HG02973 (cell line): Measurements from ENCODE around the gene TEAD4.
"Not testable (repeated sequence)": the region's sequence is repeated elsewhere in the genome, so short reads cannot be mapped to it uniquely, and the experiment has no call there.

Source experiments
- ATAC-seq: cut with Tn5 transposase; IDR thresholded peaks from one replicate; pipeline ENCODE4 v1.9.1; 2021; ENCODE audit warnings: moderate library complexity; ENCODE audit not compliant: unreplicated experiment

The TEAD4 gene

DNA sequence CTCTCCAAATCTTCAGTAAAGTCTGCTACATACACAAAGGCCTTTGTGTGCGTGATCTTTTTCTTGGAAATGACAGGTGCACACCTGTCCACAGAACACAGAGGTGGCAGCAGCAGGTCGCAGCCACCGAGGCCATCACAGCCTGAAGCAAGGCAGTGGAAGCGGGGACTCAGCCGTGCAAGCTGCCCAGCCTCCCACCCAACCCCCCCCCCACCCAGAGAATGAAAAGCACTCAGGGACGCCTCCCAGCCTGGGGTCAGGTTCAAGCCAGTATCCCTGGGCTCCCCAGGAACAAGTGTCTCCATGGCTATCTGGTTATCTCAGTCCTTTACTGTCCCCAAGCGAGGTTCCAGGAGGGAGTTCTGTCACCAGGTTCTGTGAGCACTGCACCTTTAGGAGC, 86.8 kb downstream of the TEAD4 start:
- ATAC-seq = no peak

DNA sequence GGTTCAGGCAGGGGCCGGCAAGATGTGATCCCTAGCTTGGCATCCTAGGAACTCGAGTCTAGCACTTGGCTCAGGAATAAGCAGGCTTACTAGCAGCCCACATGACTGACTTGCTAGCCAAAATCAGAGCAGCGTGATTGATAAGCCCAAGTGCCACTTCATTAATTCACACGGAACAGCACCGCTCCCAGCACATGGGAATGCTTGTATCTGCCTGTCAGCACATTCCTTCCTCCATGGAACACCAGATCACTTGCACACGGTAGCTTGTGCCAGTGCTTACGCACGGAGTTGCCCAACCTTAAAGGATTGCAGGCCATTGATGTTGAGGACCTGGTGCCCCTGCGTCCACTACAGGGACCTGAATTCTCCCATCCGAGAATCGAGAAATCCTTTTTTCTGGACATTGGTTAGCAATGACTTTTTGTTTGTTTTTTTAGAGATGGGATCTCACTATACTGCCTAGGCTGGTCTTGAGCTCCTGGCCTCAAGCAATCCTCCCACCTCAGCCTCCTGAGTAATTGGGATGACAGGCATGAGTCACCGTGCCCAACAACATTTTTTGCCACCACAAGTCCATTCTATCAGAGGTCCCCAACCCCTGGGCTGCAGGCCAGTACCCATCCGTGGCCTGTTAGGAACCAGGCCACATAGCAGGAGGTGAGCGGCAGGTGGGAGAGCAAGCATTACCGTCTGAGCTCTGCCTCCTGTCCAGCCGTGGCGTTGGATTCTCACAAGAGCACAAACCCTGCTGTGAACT, 87.4 kb downstream of the TEAD4 start:
- no peak for ATAC-seq

DNA sequence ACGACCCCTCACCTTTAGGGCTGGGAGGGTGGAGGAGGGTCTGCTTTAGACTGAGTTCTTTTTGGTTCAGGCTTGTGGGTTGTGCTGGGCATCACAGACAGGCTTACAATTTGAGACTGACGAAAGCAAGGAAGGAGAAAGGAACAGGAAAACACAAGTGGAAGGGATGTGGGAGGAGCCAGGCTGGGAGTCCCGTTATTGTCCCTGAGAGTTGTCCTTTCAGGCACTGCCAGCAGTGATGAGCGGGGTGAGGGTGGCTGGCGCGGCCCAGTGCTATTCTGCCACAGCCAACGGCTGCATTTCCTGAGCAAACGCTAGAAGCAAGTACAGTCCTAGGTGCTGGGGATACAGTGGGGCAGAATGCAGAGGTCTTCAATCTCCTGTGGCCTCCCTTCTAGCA, 88.8 kb downstream of the TEAD4 start:
- no peak for ATAC-seq

DNA sequence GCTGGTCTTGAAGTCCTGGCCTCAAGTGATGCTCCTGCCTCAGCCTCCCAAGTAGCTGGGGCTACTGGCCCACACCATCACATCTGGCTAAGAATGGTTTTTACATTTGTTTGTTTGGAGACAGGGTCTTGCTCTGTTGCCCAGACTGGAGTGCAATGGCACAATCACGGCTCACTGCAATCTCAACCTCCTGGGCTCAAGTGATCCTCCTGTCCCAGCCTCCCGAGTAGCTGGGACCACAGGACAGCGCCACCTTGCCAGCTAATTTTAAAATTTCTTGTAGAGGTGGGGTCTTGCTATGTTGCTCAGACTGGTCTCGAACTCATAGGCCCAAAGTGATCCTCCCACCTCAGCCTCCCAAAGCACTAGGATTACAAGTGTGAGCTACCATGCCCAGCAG, 89.3 kb downstream of the TEAD4 start:
- no peak for ATAC-seq

DNA sequence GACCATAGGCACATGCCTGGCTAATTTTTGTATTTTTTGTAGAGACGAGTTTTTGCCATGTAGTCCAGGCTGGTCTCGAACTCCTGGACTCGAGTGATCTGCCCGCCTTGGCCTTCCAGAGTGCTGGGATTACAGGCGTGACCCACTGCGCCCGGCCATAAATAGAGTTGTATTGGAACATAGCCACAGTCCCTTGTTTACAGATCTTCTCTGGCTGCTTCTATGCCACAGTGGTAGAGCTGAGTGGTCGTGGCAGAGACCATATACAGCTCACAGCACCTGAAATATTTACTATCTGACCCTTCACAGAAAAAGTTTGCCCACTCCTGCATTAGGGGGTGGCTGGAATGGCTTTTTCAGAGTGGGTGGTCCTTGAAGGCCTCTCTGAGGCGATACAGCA, 90.0 kb downstream of the TEAD4 start:
- no peak for ATAC-seq

DNA sequence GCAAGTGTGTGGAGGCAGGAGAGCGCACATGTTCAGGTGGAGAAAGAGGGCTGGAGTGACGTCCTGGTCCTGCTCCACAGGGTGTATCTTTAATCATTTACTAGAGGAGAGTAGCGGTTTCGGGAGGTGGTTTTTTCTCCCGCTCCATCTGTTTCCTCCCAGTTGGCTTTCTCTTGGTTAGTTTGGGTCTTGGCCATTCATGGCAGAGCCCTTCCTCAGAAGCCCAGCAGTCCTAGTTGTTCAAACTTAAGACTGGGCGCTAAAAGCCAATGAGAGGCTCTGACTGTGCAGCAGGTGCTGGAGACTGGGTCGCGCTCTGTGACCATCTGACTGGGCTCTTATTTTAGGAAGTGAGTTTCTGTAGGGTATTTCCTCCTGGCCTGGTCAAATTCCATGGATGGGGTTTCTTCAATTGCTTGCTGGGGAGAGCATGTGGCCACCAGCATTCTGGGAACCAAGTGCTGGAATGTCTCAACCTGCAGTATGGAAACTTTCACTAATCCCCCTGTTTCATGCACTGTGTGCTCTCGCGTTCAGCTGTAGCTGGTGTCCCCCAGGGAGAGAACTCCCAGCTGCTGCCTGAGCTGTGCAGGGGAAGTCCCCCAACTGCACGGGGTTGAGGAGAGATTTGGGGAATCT, 90.5 kb downstream of the TEAD4 start:
- no peak for ATAC-seq

DNA sequence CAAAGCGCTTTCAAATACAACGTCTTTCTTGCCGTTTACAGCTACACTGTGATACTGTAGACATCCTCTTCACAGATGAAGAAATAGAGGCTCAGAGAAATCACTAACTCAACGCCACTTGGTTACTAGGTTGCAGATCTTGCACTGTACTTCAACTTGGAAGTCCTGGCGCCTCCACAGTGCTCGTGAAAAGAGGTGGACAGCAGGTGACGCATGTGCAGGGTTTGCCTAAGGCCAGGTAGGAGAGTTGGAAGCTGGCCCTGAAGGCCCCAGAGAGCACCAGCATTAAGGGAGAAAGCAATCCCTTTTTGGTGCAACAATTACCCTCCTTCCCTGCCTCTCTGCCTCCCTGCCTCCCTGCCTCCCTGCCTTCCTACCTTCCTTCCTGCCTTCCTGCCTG, 95.2 kb downstream of the TEAD4 start:
- no peak for ATAC-seq

DNA sequence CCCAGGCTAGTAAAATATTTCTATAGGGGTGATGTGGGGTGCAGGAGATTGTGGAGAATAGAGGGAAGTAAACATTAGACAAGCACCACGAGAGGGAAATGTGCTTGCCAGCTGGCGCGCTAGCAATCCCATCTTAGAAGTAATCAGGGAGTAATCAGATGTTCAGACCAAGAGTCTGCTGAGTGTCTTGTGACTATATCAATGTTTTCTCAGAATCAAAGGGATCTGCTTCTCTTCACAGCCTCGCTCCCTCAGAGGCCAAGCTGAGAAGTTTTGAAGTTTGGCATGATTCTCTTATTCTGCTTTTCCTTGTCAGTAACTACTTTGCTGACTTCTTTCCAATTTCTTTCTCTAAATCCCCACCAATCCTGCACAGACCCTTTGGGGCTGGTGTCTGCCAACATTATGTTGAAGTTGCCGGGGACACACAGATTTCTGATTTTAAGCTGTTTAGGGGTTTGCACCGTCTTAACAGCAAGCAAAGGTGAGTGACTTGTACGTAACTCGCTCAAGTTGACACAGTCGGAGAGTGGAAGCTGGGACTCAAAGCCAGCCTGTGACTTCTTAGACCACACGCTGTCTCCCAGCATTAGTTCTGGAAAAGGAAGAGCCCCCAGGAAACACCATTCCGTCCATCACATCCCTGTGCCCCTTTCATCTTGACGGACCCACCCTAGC, 96.0 kb downstream of the TEAD4 start:
- ATAC-seq = no peak

DNA sequence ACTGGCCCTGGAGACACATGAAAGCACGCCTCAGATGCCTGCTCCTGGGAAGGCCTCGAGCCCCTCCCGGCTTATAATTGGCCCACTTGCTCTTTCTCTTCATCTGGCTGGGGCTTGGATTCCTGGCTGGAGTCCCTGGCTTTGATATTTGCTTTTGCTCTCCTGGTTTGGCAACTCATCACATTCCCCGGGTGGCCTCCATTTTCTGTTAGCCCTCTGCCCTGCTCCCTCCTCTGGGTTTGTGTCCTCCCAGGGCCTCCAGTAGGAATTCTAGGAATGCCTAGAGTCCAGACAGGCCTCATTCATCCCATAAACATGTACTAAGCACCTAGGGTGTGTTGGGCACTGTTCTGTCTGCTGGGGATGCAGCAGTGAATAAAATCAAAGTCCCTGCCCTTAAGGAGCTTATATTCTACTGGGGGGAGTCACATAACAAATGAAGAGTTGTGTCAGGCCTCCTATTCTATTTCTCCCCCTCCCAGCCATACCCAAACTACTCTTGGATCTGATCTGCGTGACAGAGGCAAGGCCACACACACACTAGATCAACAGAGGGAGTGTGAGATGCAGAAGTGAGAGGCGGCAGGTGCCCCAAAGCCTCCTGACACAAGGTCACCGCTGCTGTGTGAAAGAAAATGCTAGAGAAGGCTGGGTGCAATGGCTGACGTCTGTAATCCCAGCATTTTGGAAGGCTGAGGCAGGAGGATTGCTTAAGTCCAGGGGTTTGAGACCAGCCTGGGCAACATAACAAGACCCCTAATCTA, 96.7 kb downstream of the TEAD4 start:
- ATAC-seq = no peak

DNA sequence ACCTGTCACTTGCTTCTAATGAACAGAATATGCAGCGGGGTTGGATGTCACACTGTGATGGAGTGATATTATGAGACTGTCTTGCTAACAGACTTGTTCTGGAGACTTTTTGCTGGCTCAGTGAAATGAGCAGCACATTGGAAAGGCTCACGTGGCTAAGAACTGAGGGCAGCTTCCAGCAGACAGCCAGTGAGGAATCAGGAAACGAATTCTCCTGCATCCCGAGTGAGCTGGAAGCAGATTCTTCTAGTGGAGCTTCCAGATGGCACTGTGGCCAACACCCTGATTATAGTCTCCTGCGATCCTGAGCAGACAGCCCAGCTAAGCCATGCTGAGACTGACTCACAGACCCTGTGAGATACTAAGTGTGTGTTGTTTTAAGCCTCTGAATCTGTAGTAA, 101.9 kb downstream of the TEAD4 start:
- ATAC-seq = no peak

DNA sequence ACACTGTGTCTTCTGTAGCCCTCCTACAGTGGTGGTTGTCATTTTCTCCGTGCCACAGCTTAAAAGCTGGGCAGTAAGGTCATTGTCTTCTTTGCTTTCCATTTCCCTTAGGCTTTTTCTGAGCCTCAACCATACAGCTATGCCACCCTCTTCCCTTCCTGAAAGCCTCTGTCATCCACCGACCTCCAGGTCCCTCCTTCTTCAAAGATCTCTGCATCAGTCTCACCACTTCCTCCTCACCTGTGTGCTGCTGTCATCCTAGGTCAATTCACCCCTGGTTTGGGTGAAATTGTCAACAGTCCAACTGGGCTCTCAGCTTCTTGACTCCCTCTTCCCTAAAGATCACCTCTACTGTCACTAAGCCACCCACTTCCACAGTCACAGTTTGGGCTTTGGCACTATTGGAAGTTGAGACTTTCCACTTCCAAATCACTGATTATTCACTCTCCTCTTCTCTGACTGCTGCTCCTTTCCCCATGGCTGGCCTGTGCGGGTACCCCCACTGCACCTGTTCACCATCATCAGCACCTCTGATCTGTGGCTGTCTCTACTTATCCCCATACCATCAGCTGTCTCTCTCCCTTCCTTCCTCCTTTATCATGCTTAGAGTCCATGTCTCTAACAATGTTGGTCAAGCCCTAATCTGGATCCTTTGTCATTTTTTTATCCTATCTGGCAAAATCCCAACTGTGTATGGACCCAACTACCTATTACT, 102.5 kb downstream of the TEAD4 start:
- ATAC-seq = no peak

DNA sequence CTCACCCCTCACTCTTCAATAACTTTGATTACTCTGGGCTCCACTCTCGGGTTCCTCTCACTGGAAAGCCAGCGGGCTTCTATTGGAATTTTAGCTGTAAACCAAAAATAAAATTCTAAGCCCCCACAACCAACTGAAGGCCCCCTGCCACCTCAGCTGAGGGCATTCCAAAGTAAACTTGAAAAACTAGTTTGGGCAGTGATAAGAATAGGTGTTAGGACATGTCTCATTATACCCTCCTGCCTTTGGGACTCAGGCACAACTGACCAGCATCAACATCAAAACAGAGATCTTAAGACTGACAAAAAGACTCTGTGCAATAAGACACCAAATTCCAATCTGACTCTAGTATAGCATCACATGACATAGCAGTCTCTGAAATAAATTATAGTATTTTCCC, 106.1 kb downstream of the TEAD4 start:
- ATAC-seq = no peak

DNA sequence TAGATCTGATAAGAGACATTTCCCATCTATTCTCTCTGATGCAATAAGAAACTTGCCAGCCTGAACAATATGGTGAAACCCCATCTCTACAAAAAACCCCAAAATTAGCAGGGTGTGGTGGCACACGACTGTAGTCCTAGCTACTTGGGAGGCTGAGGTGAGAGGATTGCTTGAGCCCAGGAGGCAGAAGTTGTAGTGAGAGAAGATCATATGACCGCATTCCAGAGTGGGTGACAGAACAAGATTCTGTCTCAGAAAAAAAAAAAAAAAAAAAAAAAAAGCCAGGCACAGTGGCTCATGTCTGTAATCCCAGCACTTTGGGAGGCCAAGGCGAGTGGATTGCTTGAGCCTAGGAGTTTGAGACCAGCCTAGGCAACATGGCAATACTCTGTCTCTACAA, 106.6 kb downstream of the TEAD4 start:
- not testable (repeated sequence) for ATAC-seq

DNA sequence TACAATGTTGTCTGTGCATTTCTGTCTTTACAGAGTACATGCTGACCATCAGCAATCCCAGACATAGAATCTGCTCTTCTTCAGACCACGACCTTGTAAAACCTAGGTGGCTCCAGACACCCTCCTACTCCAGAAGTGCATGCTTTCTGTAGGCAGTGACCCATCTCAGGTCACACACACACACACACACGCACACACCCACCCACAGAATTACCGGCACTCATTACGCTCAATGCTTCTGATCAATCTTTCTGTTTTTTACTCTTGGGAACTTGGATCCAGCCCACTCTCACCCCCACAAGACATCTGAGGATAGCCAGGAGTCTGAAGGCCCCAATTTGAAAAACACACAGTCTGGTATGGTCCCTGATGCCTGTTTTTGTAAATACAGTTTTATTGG, 110.5 kb downstream of the TEAD4 start:
- no peak for ATAC-seq

DNA sequence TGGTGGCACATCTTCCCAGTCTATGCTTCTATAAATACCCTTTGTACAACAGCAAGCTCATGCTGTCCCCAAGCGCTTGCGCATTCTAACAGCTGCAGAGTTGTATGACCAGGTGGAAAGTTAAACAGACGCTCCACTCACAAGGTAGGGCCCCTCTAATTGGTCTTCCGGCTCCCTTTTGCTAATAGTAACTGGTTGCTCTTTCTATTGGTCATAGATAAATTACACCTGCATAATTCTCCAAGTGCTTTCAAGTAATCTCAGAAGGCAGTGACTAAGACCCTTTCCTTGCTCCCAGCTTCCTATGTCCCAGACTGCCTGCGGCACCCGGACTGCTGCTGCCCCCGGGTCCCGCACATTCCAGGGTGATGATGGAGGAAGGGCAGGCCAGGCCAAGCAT, 111.9 kb downstream of the TEAD4 start:
- no peak for ATAC-seq

DNA sequence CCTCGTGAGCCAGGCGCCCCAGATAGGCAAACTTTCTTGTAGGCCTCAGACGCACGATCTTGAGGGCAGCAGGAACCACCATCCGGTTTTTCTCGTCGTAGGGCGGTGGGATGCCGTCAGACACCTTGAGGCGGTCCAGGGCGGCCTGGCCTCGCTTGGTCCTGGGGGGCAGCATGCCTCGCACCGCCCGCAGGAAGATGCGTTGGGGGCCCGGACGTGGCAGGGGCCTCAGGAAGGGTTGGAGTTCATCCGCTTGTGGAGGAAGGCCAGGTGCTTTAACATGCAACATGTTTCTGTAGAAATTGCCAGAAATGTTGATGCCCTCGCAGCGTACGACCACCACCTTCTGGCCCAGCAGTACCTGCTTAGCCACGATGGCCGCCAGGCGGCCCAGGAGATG, 112.5 kb downstream of the TEAD4 start:
- ATAC-seq = no peak

DNA sequence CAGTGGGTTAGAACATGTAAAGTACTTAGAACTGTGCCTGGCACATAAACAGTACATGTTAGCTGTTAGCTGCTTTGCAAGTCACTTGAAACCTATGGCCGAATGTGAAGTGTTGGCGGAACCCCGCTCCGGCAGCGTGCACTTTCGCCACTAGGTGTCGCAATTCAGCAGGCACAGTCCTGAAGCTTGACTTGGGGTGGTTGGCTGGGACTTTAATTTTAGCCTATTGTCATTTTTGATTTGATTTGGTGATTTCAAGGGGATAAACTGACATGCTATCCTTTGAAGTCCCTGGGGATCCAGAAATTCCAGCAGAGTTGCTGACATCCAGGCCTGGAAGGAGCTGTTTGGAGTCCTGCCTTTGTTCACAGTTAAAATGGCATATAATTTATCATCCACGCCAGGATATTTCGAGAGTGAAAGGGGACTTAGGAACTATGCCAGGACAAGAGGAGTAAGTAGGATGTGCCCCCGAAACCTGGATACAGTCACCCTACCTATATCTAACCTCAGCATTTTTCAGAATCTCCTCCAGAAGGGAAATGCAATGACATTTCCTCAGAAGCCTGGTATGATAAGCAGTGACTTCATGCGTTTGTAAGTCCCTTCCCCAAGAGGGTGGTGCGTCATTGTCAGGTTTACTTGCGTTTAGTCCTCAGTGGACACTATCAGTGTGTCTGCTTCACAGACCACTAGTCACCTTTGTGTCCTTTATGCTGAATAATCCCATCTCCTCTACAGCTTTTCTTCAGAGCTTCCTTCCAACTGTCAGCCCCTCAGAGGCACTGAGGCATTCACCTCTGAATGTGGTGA, 114.4 kb downstream of the TEAD4 start:
- ATAC-seq = peak; percentile 48

DNA sequence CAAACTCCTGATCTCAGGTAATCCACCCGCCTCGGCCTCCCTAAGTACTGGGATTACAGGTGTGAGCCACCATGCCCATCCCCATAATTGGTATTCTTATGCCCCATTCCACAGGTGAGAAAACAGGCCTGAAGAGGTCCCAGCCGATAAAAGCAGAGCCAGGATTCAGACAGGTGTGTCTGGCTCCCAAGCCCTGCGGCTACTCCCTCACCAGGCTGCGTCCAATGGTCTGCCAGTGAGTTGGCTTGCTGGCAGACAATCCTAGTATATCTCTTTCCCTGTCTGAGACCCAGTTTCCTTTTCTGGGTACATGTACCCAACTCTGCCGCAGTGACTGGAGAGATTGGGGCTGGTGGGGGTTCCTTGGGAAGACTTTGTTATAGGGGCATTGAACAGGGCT, 116.1 kb downstream of the TEAD4 start:
- ATAC-seq = no peak

DNA sequence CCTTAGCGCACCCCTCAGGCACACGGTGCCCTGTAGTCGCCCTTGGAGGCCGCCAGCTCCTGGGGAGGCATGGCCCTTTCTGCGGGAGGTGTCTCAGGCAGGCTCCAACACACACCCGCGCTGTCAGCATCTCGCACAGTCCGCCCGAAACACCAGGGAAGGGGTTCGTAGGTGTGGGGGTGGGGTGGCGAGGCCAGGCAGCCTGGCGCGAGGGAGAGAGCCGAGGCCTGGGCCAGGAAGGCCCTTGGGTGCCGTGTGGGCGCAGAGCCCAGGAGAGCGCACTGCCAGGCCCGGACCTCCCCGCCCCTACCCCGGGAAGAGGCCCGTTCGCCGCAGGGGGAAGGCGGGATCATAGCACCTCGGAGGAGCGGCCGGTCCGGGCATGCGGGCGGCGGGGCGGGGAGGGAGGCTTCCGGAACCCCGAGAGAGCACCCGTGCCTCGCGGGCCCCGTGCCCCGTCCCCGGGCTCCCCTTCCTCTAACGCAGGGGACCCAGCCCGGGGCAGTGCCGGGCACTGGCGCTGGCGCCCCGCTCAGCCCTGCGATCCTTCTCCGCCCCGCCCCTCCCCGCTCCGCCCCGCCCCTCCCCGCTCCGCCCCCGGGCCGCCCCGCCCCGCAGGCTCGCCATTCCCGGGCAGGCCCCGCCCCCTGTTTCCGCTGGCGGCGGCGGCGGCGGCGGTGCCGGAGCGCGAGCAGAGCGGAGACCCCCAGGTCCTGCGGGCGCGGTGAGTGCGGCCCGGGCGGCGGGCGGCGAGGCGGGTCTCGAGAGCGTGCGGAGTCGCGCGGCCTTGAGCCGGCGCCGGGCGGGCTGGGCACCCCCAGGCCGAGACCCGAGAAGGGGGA, 117.8 kb downstream of the TEAD4 start, which contains the start of gene TSPAN9:
Gene TSPAN9, plus strand, starts transcription at position 650 of the 842 bp plus-strand sequence. CDS start 123,815 bp downstream, outside the sequence.
- ATAC-seq = peak; percentile 52
